Neuron (in vitro differentiated cells): ENCODE results near the gene DCAF6.

Source experiments
- H2AFZ ChIP-seq: one replicate; pipeline ENCODE4 v1.6.1; 2013; ENCODE audit warnings: low read depth, mild to moderate bottlenecking, inconsistent platforms, low read length, moderate library complexity
- H3K27me3 ChIP-seq: one replicate; pipeline ENCODE4 v1.6.1; 2013; ENCODE audit warnings: low read length; ENCODE audit not compliant: insufficient read depth
- H3K36me3 ChIP-seq: one replicate; pipeline ENCODE4 v1.6.1; 2013; ENCODE audit warnings: low read length; ENCODE audit not compliant: insufficient read depth
- H3K4me1 ChIP-seq: one replicate; pipeline ENCODE4 v1.6.1; 2013; ENCODE audit warnings: low read length; ENCODE audit not compliant: insufficient read depth
- H3K4me3 ChIP-seq: 2 replicates; pipeline ENCODE4 v1.5.1; 2013; ENCODE audit warnings: mild to moderate bottlenecking, low read length, moderate library complexity
- H3K9me3 ChIP-seq: one replicate; pipeline ENCODE4 v1.6.1; 2013; ENCODE audit warnings: low read length

Gene DCAF6

GRCh38 chr1:167993720-167994119 lies 57.2 kb downstream of the DCAF6 start:
- Histone ChIP-seq H3K9me3 (no peaks in the 10 kb centered on the region), H3K4me3 (no peak overlapping the region), H2AFZ (no peak overlapping the region), H3K36me3 (peaks cover 11% of the 10 kb centered on the region), H3K4me1 (no peaks in the 10 kb centered on the region), H3K27me3 (no peaks in the 10 kb centered on the region)

GRCh38 chr1:167994560-167994959 lies 58.1 kb downstream of the DCAF6 start:
- H3K4me3 ChIP-seq, result no peak overlapping the region
- no peaks in the 10 kb centered on the region for H3K27me3 ChIP-seq
- H3K4me1 ChIP-seq, result no peaks in the 10 kb centered on the region
- no peak overlapping the region for H2AFZ ChIP-seq
- H3K36me3 ChIP-seq, result peaks cover 11% of the 10 kb centered on the region
- H3K9me3 ChIP-seq, result no peaks in the 10 kb centered on the region

- Histone ChIP-seq H3K4me3 (no peak overlapping the region), H3K4me1 (no peaks in the 10 kb centered on the region), H3K36me3 (peaks cover 11% of the 10 kb centered on the region), H2AFZ (no peak overlapping the region), H3K9me3 (no peaks in the 10 kb centered on the region), H3K27me3 (no peaks in the 10 kb centered on the region)
Measured at GRCh38 chr1:167995038-167995437, 58.6 kb downstream of the DCAF6 start.

GRCh38 chr1:167996266-167996665 lies 59.8 kb downstream of the DCAF6 start:
- Histone ChIP-seq H3K9me3 (no peaks in the 10 kb centered on the region), H3K36me3 (peaks cover 11% of the 10 kb centered on the region), H3K27me3 (no peaks in the 10 kb centered on the region), H3K4me1 (no peaks in the 10 kb centered on the region), H3K4me3 (no peak overlapping the region), H2AFZ (no peak overlapping the region)

GRCh38 chr1:167997037-167997575 lies 60.6 kb downstream of the DCAF6 start:
- H3K4me1 ChIP-seq, result no peaks in the 10 kb centered on the region
- peaks cover 9% of the 10 kb centered on the region for H3K36me3 ChIP-seq
- no peak overlapping the region for H2AFZ ChIP-seq
- no peaks in the 10 kb centered on the region for H3K9me3 ChIP-seq
- H3K4me3 ChIP-seq, result no peak overlapping the region
- H3K27me3 ChIP-seq, result no peaks in the 10 kb centered on the region

- Histone ChIP-seq H3K4me3 (no peak overlapping the region), H3K4me1 (no peaks in the 10 kb centered on the region)
Measured at GRCh38 chr1:167999877-168000276, 63.4 kb downstream of the DCAF6 start.

GRCh38 chr1:168000656-168001055 lies 64.2 kb downstream of the DCAF6 start:
- no peaks in the 10 kb centered on the region for H3K27me3 ChIP-seq
- H2AFZ ChIP-seq, result no peak overlapping the region
- H3K4me3 ChIP-seq, result no peak overlapping the region
- H3K9me3 ChIP-seq, result no peaks in the 10 kb centered on the region
- no peaks in the 10 kb centered on the region for H3K36me3 ChIP-seq
- H3K4me1 ChIP-seq, result no peaks in the 10 kb centered on the region

More at GRCh38 chr1:167999877-168000276, 63.4 kb downstream of the DCAF6 start:
- Histone ChIP-seq H3K27me3 (no peaks in the 10 kb centered on the region), H3K36me3 (no peaks in the 10 kb centered on the region), H2AFZ (no peak overlapping the region), H3K9me3 (no peaks in the 10 kb centered on the region)

- Histone ChIP-seq H3K4me1 (no peaks in the 10 kb centered on the region), H3K36me3 (no peaks in the 10 kb centered on the region), H2AFZ (no peak overlapping the region), H3K9me3 (no peaks in the 10 kb centered on the region), H3K4me3 (no peak overlapping the region), H3K27me3 (no peaks in the 10 kb centered on the region)
Measured at GRCh38 chr1:168001213-168001612, 64.7 kb downstream of the DCAF6 start.

- no peaks in the 10 kb centered on the region for H3K36me3 ChIP-seq
- H3K4me1 ChIP-seq, result no peaks in the 10 kb centered on the region
- H2AFZ ChIP-seq, result no peak overlapping the region
- no peaks in the 10 kb centered on the region for H3K27me3 ChIP-seq
- no peak overlapping the region for H3K4me3 ChIP-seq
- no peaks in the 10 kb centered on the region for H3K9me3 ChIP-seq
Measured at GRCh38 chr1:168004531-168004930, 68.0 kb downstream of the DCAF6 start.

GRCh38 chr1:168005529-168005928 lies 69.0 kb downstream of the DCAF6 start:
- Histone ChIP-seq H3K4me3 (no peak overlapping the region), H3K4me1 (no peaks in the 10 kb centered on the region), H3K36me3 (no peaks in the 10 kb centered on the region)

GRCh38 chr1:168007691-168008090 lies 71.2 kb downstream of the DCAF6 start:
- Histone ChIP-seq H3K36me3 (no peaks in the 10 kb centered on the region), H3K27me3 (no peaks in the 10 kb centered on the region)

More at GRCh38 chr1:168005529-168005928, 69.0 kb downstream of the DCAF6 start:
- Histone ChIP-seq H3K9me3 (no peaks in the 10 kb centered on the region), H2AFZ (no peak overlapping the region), H3K27me3 (no peaks in the 10 kb centered on the region)

GRCh38 chr1:168008595-168008994 lies 72.1 kb downstream of the DCAF6 start:
- H3K27me3 ChIP-seq, result no peaks in the 10 kb centered on the region
- H3K4me3 ChIP-seq, result no peak overlapping the region
- no peaks in the 10 kb centered on the region for H3K36me3 ChIP-seq

More at GRCh38 chr1:168007691-168008090, 71.2 kb downstream of the DCAF6 start:
- H3K4me1 ChIP-seq, result no peaks in the 10 kb centered on the region
- H2AFZ ChIP-seq, result no peak overlapping the region
- H3K4me3 ChIP-seq, result no peak overlapping the region
- H3K9me3 ChIP-seq, result no peaks in the 10 kb centered on the region

GRCh38 chr1:168009322-168009721 lies 72.8 kb downstream of the DCAF6 start:
- Histone ChIP-seq H3K36me3 (no peaks in the 10 kb centered on the region), H3K4me3 (no peak overlapping the region), H3K27me3 (no peaks in the 10 kb centered on the region), H2AFZ (no peak overlapping the region), H3K4me1 (no peaks in the 10 kb centered on the region), H3K9me3 (no peaks in the 10 kb centered on the region)

More at GRCh38 chr1:168008595-168008994, 72.1 kb downstream of the DCAF6 start:
- Histone ChIP-seq H3K4me1 (no peaks in the 10 kb centered on the region), H3K9me3 (no peaks in the 10 kb centered on the region), H2AFZ (no peak overlapping the region)

- peaks cover 6% of the 10 kb centered on the region for H3K36me3 ChIP-seq
- no peaks in the 10 kb centered on the region for H3K9me3 ChIP-seq
- H2AFZ ChIP-seq, result no peak overlapping the region
- no peaks in the 10 kb centered on the region for H3K4me1 ChIP-seq
- H3K27me3 ChIP-seq, result no peaks in the 10 kb centered on the region
- no peak overlapping the region for H3K4me3 ChIP-seq
Measured at GRCh38 chr1:168019407-168019806, 82.9 kb downstream of the DCAF6 start.
